ENCODE data around the gene COG1.

GRCh38 chr17:73226556-73227172 lies 33.8 kb downstream of the COG1 start:
- TF ChIP-seq CTCF (IDR thresholded peaks at IDR 0.05) (no peak), POLR2A (IDR thresholded peaks at IDR 0.05) (no peak)

Data from esophagus squamous epithelium (tissue), 4 donors.